GM19395 (cell line): ENCODE measurements around the gene ADCY10.

ENCODE experiments used
- ATAC-seq: cut with Tn5 transposase; IDR thresholded peaks from one replicate; pipeline ENCODE4 v1.9.1; 2021; ENCODE audit warnings: mild to moderate bottlenecking, moderate library complexity; ENCODE audit not compliant: unreplicated experiment

Gene ADCY10

GRCh38 chr1:167928457-167928852 lies 14.5 kb upstream of the ADCY10 start:
- ATAC-seq, result no peak

GRCh38 chr1:167927046-167927754 lies 13.3 kb upstream of the ADCY10 start:
- ATAC-seq, result peak; percentile 54

GRCh38 chr1:167926486-167926997 lies 12.6 kb upstream of the ADCY10 start:
- no peak for ATAC-seq

GRCh38 chr1:167924543-167925231 lies 10.8 kb upstream of the ADCY10 start:
- ATAC-seq, result no peak

GRCh38 chr1:167924102-167924501 lies 10.2 kb upstream of the ADCY10 start:
- no peak for ATAC-seq

- peak; percentile 43 for ATAC-seq
Observed at GRCh38 chr1:167923324-167924056, 9.6 kb upstream of the ADCY10 start.

GRCh38 chr1:167922611-167923074 lies 8.7 kb upstream of the ADCY10 start:
- ATAC-seq, result no peak

- no peak for ATAC-seq
Observed at GRCh38 chr1:167922023-167922422, 8.1 kb upstream of the ADCY10 start.

GRCh38 chr1:167916766-167917511 lies 3.0 kb upstream of the ADCY10 start:
- ATAC-seq, result no peak

- no peak for ATAC-seq
Observed at GRCh38 chr1:167915569-167915968, 1.6 kb upstream of the ADCY10 start.

GRCh38 chr1:167912294-167912693 lies 1.6 kb downstream of the ADCY10 start:
- ATAC-seq, result no peak

- ATAC-seq, result no peak
Observed at GRCh38 chr1:167911413-167911812, 2.5 kb downstream of the ADCY10 start.

GRCh38 chr1:167910530-167910929 lies 3.4 kb downstream of the ADCY10 start:
- ATAC-seq, result no peak

GRCh38 chr1:167909691-167910180 lies 4.2 kb downstream of the ADCY10 start:
- no peak for ATAC-seq

- no peak for ATAC-seq
Observed at GRCh38 chr1:167905671-167906070, 8.3 kb downstream of the ADCY10 start.

- no peak for ATAC-seq
Observed at GRCh38 chr1:167905182-167905581, 8.8 kb downstream of the ADCY10 start.

GRCh38 chr1:167904652-167905130 lies 9.2 kb downstream of the ADCY10 start:
- no peak for ATAC-seq

GRCh38 chr1:167900907-167901306 lies 13.0 kb downstream of the ADCY10 start:
- ATAC-seq, result no peak

GRCh38 chr1:167899253-167899681 lies 14.7 kb downstream of the ADCY10 start:
- peak; percentile 90 for ATAC-seq

GRCh38 chr1:167898578-167899222 lies 15.2 kb downstream of the ADCY10 start:
- peak; percentile 15 for ATAC-seq
